EL (cell line): Measurements from ENCODE around the gene CNRIP1.

ENCODE experiments used
- DNase-seq: peaks from one replicate; pipeline ENCODE4 v3.0.0-alpha.2; 2016

CNRIP1 gene

GRCh38 chr2:68250196-68250595, 69.6 kb downstream of the CNRIP1 start:
- no peak for DNase-seq

- no peak for DNase-seq
These were observed 70.9 kb downstream of the CNRIP1 start for GRCh38 chr2:68248806-68249205.

- DNase-seq, result no peak
These were observed 71.4 kb downstream of the CNRIP1 start for GRCh38 chr2:68248361-68248760.

- no peak for DNase-seq
These were observed 73.4 kb downstream of the CNRIP1 start for GRCh38 chr2:68246396-68246795.

- no peak for DNase-seq
These were observed 74.1 kb downstream of the CNRIP1 start for GRCh38 chr2:68245672-68246071.

GRCh38 chr2:68245066-68245465, 74.7 kb downstream of the CNRIP1 start:
- no peak for DNase-seq

GRCh38 chr2:68244456-68244855, 75.3 kb downstream of the CNRIP1 start:
- DNase-seq, result no peak
